Neural progenitor cell (in vitro differentiated cells): ENCODE measurements around the gene SLC17A1. TPM values are rescaled to one million over a fixed set of nuclear protein-coding genes. Genes with fewer than 3 reads are reported as not detected.

Experiments used
- DNase-seq: peaks from one replicate; pipeline ENCODE4 v3.0.0-alpha.2; 2016; ENCODE audit warnings: low spot score
- H2AFZ ChIP-seq: fragments of 200-600 bp; sonication (generic); replicated peaks from 2 replicates; pipeline ENCODE4 v1.6.1; 2016; ENCODE audit warnings: antibody characterized with exemption
- H3F3A ChIP-seq: fragments of 200-600 bp; sonication (generic); 2 replicates; pipeline ENCODE4 v1.6.1; 2016; ENCODE audit warnings: antibody characterized with exemption, low read depth
- H3K27ac ChIP-seq: fragments of 200-600 bp; sonication (generic); 2 replicates; pipeline ENCODE4 v1.5.1; 2016; ENCODE audit warnings: mild to moderate bottlenecking
- H3K27me3 ChIP-seq: fragments of 200-600 bp; sonication (generic); 2 replicates; pipeline ENCODE4 v1.6.1; 2016; ENCODE audit warnings: mild to moderate bottlenecking, moderate library complexity
- H3K36me3 ChIP-seq: fragments of 200-600 bp; sonication (generic); 2 replicates; pipeline ENCODE4 v1.5.1; 2016
- H3K4me1 ChIP-seq: fragments of 200-600 bp; sonication (generic); 2 replicates; pipeline ENCODE4 v1.6.1; 2016; ENCODE audit warnings: mixed run types
- H3K4me2 ChIP-seq: fragments of 200-600 bp; sonication (generic); 2 replicates; pipeline ENCODE4 v1.6.1; 2016
- H3K4me3 ChIP-seq: fragments of 200-600 bp; sonication (generic); 2 replicates; pipeline ENCODE4 v1.5.1; 2016
- H3K79me2 ChIP-seq: fragments of 200-600 bp; sonication (generic); 2 replicates; pipeline ENCODE4 v1.6.1; 2016; ENCODE audit warnings: low read depth
- H3K9ac ChIP-seq: fragments of 200-600 bp; sonication (generic); 2 replicates; pipeline ENCODE4 v1.6.1; 2016
- H3K9me3 ChIP-seq: fragments of 200-600 bp; sonication (generic); 2 replicates; pipeline ENCODE4 v1.5.1; 2016; ENCODE audit warnings: low read depth
- H4K20me1 ChIP-seq: fragments of 200-600 bp; sonication (generic); 2 replicates; pipeline ENCODE4 v1.6.1; 2016; ENCODE audit warnings: low read depth
- H3K27ac Mint-ChIP-seq: 3 replicates; pipeline ENCODE4 v1.8.0; 2021; ENCODE audit warnings: mixed read lengths
- H3K27me3 Mint-ChIP-seq: 2 replicates; pipeline ENCODE4 v1.8.0; 2022; ENCODE audit warnings: low read depth, mild to moderate bottlenecking, inconsistent platforms, moderate library complexity, mixed read lengths; ENCODE audit not compliant: insufficient read depth
- H3K36me3 Mint-ChIP-seq: 3 replicates; pipeline ENCODE4 v1.8.0; 2021; ENCODE audit warnings: mixed read lengths
- H3K4me1 Mint-ChIP-seq: 3 replicates; pipeline ENCODE4 v1.8.0; 2021; ENCODE audit warnings: mixed read lengths
- H3K4me3 Mint-ChIP-seq: 3 replicates; pipeline ENCODE4 v1.8.0; 2021; ENCODE audit warnings: mild to moderate bottlenecking, moderate library complexity, mixed read lengths
- H3K9me3 Mint-ChIP-seq: 3 replicates; pipeline ENCODE4 v1.8.0; 2020; ENCODE audit warnings: mixed read lengths
- CTCF ChIP-seq: fragments of 200-600 bp; sonication (generic); IDR thresholded peaks from 2 replicates; pipeline ENCODE4 v1.5.1; 2017; ENCODE audit warnings: antibody characterized with exemption, mild to moderate bottlenecking
- EZH2 ChIP-seq: fragments of 200-600 bp; sonication (generic); IDR thresholded peaks from 2 replicates; pipeline ENCODE4 v1.6.1; 2017; ENCODE audit warnings: antibody characterized with exemption, mild to moderate bottlenecking, moderate library complexity
- EZH2phosphoT487 ChIP-seq: fragments of 200-600 bp; sonication (generic); IDR thresholded peaks from 2 replicates; pipeline ENCODE4 v1.6.1; 2017; ENCODE audit warnings: antibody characterized with exemption
- total RNA-seq: library from RNA; depleted of rRNA; stranded (reverse); fragments of >200 nt; gene quantifications from 2 replicates; pipeline ENCODE4 v1.2.3, GENCODE V29; 2015; ENCODE audit warnings: low replicate concordance

The SLC17A1 gene
- total RNA-seq, 1 donor from 2014 or later: not detected

- Mint-ChIP-seq H3K27me3 (no peaks in the 10 kb centered on the region), H3K9me3 (no peaks in the 10 kb centered on the region), H3K4me3 (no peak overlapping the region), H3K36me3 (no peaks in the 10 kb centered on the region), H3K4me1 (no peaks in the 10 kb centered on the region), H3K27ac (no peak overlapping the region)
- Histone ChIP-seq H3K27ac (no peak overlapping the region), H3K36me3 (no peaks in the 10 kb centered on the region), H3K9me3 (no peaks in the 10 kb centered on the region), H3K4me3 (no peak overlapping the region), H3K27me3 (no peaks in the 10 kb centered on the region), H2AFZ (no peak overlapping the region), H3K4me1 (no peaks in the 10 kb centered on the region), H3K9ac (no peak overlapping the region), H3K4me2 (no peak overlapping the region), H3F3A (no peaks in the 10 kb centered on the region), H3K79me2 (no peaks in the 10 kb centered on the region), H4K20me1 (no peaks in the 10 kb centered on the region)
- no peak for DNase-seq
- no peak for TF ChIP-seq CTCF
- TF ChIP-seq EZH2phosphoT487: no peak
- TF ChIP-seq EZH2: no peak
These were observed 30.3 kb upstream of the SLC17A1 start for GRCh38 chr6:25862199-25862598.

GRCh38 chr6:25852756-25853155, 20.9 kb upstream of the SLC17A1 start:
- no peak for DNase-seq
- no peak overlapping the region for H3K4me3 ChIP-seq
- no peaks in the 10 kb centered on the region for H3F3A ChIP-seq
- H2AFZ ChIP-seq: no peak overlapping the region
- H3K79me2 ChIP-seq: no peaks in the 10 kb centered on the region
- H3K9me3 ChIP-seq: no peaks in the 10 kb centered on the region
- TF ChIP-seq CTCF (no peak), EZH2phosphoT487 (no peak), EZH2 (no peak)
- no peaks in the 10 kb centered on the region for H3K27me3 ChIP-seq
- Mint-ChIP-seq H3K27me3 (no peaks in the 10 kb centered on the region), H3K4me1 (no peaks in the 10 kb centered on the region), H3K9me3 (no peaks in the 10 kb centered on the region), H3K27ac (no peak overlapping the region), H3K36me3 (no peaks in the 10 kb centered on the region), H3K4me3 (no peak overlapping the region)
- H3K4me2 ChIP-seq: no peak overlapping the region
- H3K36me3 ChIP-seq: no peaks in the 10 kb centered on the region
- no peaks in the 10 kb centered on the region for H3K4me1 ChIP-seq
- H4K20me1 ChIP-seq: no peaks in the 10 kb centered on the region
- no peak overlapping the region for H3K9ac ChIP-seq
- H3K27ac ChIP-seq: no peak overlapping the region

- no peak overlapping the region for H2AFZ ChIP-seq
- H3K4me2 ChIP-seq: no peak overlapping the region
- H3K27me3 Mint-ChIP-seq: no peaks in the 10 kb centered on the region
These were observed 20.1 kb upstream of the SLC17A1 start for GRCh38 chr6:25851961-25852360.

More at GRCh38 chr6:25851961-25852360, 20.1 kb upstream of the SLC17A1 start:
- no peaks in the 10 kb centered on the region for H3F3A ChIP-seq
- H3K9ac ChIP-seq: no peak overlapping the region
- no peaks in the 10 kb centered on the region for H3K4me1 Mint-ChIP-seq
- H3K79me2 ChIP-seq: no peaks in the 10 kb centered on the region
- no peak overlapping the region for H3K4me3 ChIP-seq
- no peaks in the 10 kb centered on the region for H3K9me3 ChIP-seq
- H3K36me3 ChIP-seq: no peaks in the 10 kb centered on the region
- no peaks in the 10 kb centered on the region for H3K27me3 ChIP-seq
- no peaks in the 10 kb centered on the region for H3K9me3 Mint-ChIP-seq
- H3K36me3 Mint-ChIP-seq: no peaks in the 10 kb centered on the region
- TF ChIP-seq EZH2 (no peak), EZH2phosphoT487 (no peak), CTCF (no peak)
- DNase-seq: no peak
- H3K27ac ChIP-seq: no peak overlapping the region
- no peaks in the 10 kb centered on the region for H4K20me1 ChIP-seq
- H3K4me3 Mint-ChIP-seq: no peak overlapping the region
- H3K4me1 ChIP-seq: no peaks in the 10 kb centered on the region
- H3K27ac Mint-ChIP-seq: no peak overlapping the region
